Activated T-helper 9 cell treated with anti-CD3 and anti-CD28 coated beads, Interleukin-2, amount 50 U/mL, for 16 hours (primary cell): ENCODE measurements around the gene CDC37.

Experiments
- DNase-seq: peaks from one replicate; pipeline ENCODE4 v3.0.0-alpha.2; 2020; ENCODE audit warnings: low read depth

The CDC37 gene

GRCh38 chr19:10353793-10354391, 49.5 kb downstream of the CDC37 start:
- no peak for DNase-seq

GRCh38 chr19:10352764-10353671, 50.3 kb downstream of the CDC37 start:
- no peak for DNase-seq

- DNase-seq = no peak
Observed at GRCh38 chr19:10346509-10346908, 56.8 kb downstream of the CDC37 start.

- no peak for DNase-seq
Observed at GRCh38 chr19:10344780-10345179, 58.6 kb downstream of the CDC37 start.

- DNase-seq = no peak
Observed at GRCh38 chr19:10343495-10343894, 59.8 kb downstream of the CDC37 start.
